Activated T-helper 1 cell treated with anti-CD3 and anti-CD28 coated beads, Interleukin-12 subunit alpha, Interleukin-12 subunit beta, Interleukin-2, Interleukin-4 antibody, amounts not matched to agents 30 ng/mL and 10 ng/mL and 1 ng/mL, durations not matched to agents 14 hours and 24 hours and 36 hours (primary cell): ENCODE measurements around the gene SLC27A2. TPM values are rescaled to one million over a fixed set of nuclear protein-coding genes. Genes with fewer than 3 reads are reported as not detected.
A peak's percentile ranks its signal among the peaks of the same experiment; 100 is the strongest.

Experiments
- DNase-seq: peaks from one replicate; pipeline ENCODE4 v3.0.0; 2021; ENCODE audit warnings: low spot score
- H3K27ac Mint-ChIP-seq: one replicate; pipeline ENCODE4 v1.8.0; 2021; ENCODE audit warnings: mild to moderate bottlenecking, mixed read lengths
- H3K27me3 Mint-ChIP-seq: one replicate; pipeline ENCODE4 v1.8.0; 2022; ENCODE audit warnings: mild to moderate bottlenecking, moderate library complexity, mixed read lengths; ENCODE audit not compliant: insufficient read depth
- H3K36me3 Mint-ChIP-seq: one replicate; pipeline ENCODE4 v1.8.0; 2021; ENCODE audit warnings: low read depth, mixed read lengths
- H3K4me1 Mint-ChIP-seq: one replicate; pipeline ENCODE4 v1.8.0; 2021; ENCODE audit warnings: low read depth, mixed read lengths
- H3K4me3 Mint-ChIP-seq: one replicate; pipeline ENCODE4 v1.8.0; 2021; ENCODE audit warnings: mild to moderate bottlenecking, moderate library complexity, mixed read lengths
- H3K9me3 Mint-ChIP-seq: one replicate; pipeline ENCODE4 v1.8.0; 2021; ENCODE audit warnings: mixed read lengths
- intact Hi-C: fragments of 100-400 bp; cut with micrococcal nuclease; formaldehyde crosslinking; loops from one replicate; pipeline ENCODE4 v1.15.1; 2024
- total RNA-seq: library from RNA; stranded (reverse); gene quantifications from 2 replicates; pipeline ENCODE4 v1.2.3, GENCODE V29; 2022

The SLC27A2 gene
- total RNA-seq, 1 donor from 2014 or later = 78.0 TPM

DNA sequence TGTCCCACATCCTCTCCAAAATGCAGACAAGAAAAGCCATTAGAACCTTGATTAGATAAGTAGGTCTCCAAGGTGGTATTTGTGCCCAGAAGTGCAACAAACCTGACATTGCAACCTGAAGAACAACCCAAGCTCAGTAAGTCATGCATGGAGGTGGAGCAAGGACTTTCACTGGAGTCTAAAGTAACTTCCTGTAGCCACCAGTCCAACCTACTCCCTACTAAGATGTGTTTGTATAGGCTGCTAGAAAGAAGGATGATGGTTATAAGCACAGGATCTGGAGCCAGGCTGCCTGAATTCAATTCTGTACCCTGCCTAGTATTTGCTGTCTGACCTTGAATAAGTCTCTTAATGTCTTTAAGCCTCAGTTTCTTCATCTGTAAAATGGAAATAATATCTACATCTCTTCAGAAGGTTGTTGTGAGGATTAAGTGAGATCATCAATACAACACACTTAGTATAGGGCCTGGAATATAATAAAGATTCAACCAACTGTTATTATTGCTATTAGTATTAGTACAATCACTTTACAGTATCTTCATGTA is 51.3 kb downstream of the SLC27A2 start:
- Mint-ChIP-seq H3K27me3 (no peaks in the 10 kb centered on the region), H3K27ac (no peak overlapping the region), H3K36me3 (peaks cover 45% of the 10 kb centered on the region), H3K4me1 (peaks cover 4% of the 10 kb centered on the region), H3K9me3 (no peaks in the 10 kb centered on the region), H3K4me3 (no peak overlapping the region)
- intact Hi-C loops = no loop called here
- DNase-seq = no peak

DNA sequence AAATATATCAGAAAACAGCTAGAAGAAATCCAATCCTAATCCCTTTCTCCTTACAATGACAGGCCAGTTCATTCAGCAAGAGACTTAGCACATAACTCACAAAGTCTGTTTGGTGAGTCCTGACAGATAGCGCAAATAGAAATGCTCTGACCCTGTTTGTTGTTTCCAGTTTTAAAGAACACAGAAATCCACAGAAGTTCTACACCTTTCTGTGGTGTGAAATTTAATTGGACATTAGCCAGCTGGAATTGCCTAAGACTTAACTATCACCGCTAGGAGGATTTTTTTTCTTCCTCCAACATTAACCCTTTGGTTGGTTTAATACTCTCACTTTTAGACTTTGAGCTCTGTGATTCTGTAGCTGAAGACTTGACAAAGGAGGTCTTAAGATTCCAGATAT is 52.8 kb downstream of the SLC27A2 start:
- intact Hi-C loops = loop anchor here (5.0 kb wide), 1 partner anchor 37 kb away; no protein-coding TSS in a partner anchor
- Mint-ChIP-seq H3K27ac (no peak overlapping the region), H3K4me1 (peaks cover 6% of the 10 kb centered on the region)

DNA sequence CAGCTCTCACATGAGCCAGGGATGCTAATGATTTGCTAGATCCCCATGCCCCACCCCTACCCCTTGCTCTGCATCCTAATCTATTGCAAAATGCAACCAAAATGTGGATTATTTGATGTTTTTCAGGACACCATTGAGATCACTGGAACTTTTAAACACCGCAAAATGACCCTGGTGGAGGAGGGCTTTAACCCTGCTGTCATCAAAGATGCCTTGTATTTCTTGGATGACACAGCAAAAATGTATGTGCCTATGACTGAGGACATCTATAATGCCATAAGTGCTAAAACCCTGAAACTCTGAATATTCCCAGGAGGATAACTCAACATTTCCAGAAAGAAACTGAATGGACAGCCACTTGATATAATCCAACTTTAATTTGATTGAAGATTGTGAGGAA is 53.8 kb downstream of the SLC27A2 start:
- intact Hi-C loops = loop anchor here (5.0 kb wide), 1 partner anchor 38 kb away; no protein-coding TSS in a partner anchor
- H3K27ac Mint-ChIP-seq = no peak overlapping the region
- H3K27me3 Mint-ChIP-seq = no peaks in the 10 kb centered on the region
- H3K4me3 Mint-ChIP-seq = no peak overlapping the region
- peaks cover 32% of the 10 kb centered on the region for H3K36me3 Mint-ChIP-seq
- no peak for DNase-seq
- peaks cover 7% of the 10 kb centered on the region for H3K4me1 Mint-ChIP-seq
- no peaks in the 10 kb centered on the region for H3K9me3 Mint-ChIP-seq

More for the DNA sequence above, 52.8 kb downstream of the SLC27A2 start:
- Mint-ChIP-seq H3K27me3 (no peaks in the 10 kb centered on the region), H3K36me3 (peaks cover 37% of the 10 kb centered on the region), H3K9me3 (no peaks in the 10 kb centered on the region), H3K4me3 (no peak overlapping the region)
- DNase-seq = no peak

DNA sequence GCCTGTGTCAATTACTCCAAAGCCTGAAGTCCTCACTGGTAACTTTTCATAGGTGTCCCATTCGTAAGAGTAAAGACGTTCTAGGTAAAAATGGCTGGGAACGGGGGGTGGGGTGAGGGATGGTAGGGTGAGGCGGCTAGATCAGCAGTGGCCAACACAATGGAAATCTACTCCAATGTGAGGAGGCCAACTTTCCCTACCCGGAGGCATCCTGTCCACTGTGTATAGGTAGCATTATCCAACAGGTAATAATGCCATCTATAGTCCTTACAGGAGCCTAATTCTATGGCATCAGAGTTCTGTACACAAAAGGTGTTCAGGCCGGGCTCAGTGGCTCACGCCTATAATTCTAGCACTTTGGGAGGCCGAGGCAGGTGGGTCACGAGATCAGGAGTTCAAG is 54.4 kb downstream of the SLC27A2 start:
- no peak overlapping the region for H3K4me3 Mint-ChIP-seq
- H3K27ac Mint-ChIP-seq = no peak overlapping the region
- no peaks in the 10 kb centered on the region for H3K9me3 Mint-ChIP-seq
- no peak for DNase-seq
- H3K27me3 Mint-ChIP-seq = no peaks in the 10 kb centered on the region
- H3K4me1 Mint-ChIP-seq = peaks cover 13% of the 10 kb centered on the region
- intact Hi-C loops = loop anchor here (5.0 kb wide), 1 partner anchor 39 kb away; no protein-coding TSS in a partner anchor
- H3K36me3 Mint-ChIP-seq = peaks cover 34% of the 10 kb centered on the region

DNA sequence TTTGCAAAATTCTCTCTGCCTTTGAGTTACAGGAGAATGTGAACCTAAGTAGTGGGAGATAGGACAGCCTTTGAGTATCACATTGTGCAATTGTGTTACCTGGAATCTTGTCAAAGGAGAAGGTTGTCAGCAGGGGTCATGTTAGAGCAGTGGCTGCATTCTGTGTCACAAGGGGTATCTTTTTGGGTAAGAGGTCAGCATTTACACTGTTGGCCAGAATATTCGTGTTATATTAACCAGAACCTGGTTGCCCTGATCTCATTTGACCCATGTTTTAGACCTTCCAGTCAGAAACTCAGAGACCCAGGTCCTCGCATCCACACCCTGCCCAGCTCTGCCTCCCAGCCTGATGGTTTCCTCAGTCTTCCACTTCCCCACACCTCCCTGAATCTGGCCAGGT is 56.3 kb downstream of the SLC27A2 start:
- Mint-ChIP-seq H3K9me3 (no peaks in the 10 kb centered on the region), H3K27me3 (no peaks in the 10 kb centered on the region), H3K36me3 (peaks cover 41% of the 10 kb centered on the region), H3K4me1 (peaks cover 24% of the 10 kb centered on the region), H3K27ac (no peak overlapping the region), H3K4me3 (no peak overlapping the region)
- intact Hi-C loops = loop anchor here (5.0 kb wide), 1 partner anchor 41 kb away; no protein-coding TSS in a partner anchor
- no peak for DNase-seq

DNA sequence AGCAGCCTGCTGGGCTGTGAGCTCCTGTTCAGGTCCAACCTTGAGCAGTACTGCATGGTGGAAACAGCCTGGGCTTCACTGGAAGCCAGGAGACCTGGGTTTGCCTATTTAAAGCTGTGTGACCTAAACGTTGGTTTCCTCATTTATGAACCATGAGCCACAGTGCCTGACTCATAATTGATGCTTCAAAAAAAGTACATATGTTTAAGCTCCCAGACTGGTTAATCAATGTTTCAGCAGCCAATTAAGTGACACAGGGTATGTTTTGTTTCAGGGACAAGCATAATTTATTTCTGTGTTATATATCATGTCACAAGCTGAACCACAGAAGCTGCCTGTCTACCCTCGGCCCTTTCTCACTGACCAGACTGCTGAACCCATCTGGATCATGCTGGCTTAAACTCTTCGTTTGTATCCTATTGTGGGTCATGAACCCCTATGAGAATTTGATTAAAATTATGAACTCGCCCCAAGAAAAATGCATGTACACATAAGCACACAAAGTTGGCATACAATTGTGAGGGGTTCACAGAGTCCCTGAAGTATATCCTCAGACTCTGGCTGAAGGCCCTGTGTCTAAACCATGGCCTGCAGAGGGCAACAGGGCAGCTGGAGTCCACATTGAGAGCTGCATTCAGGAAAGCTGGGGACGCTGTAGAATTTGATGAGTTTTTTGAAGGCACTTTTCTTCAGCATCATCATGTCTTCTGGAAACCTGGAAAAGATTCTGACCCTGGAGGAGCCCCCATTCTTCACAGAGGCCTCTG is 59.9 kb downstream of the SLC27A2 start:
- Mint-ChIP-seq H3K4me1 (peaks cover 43% of the 10 kb centered on the region), H3K27me3 (no peaks in the 10 kb centered on the region), H3K4me3 (no peak overlapping the region), H3K27ac (peak overlapping the region; percentile 78), H3K36me3 (peaks cover 18% of the 10 kb centered on the region), H3K9me3 (no peaks in the 10 kb centered on the region)
- no peak for DNase-seq
- intact Hi-C loops = loop anchor here (5.0 kb wide), 1 partner anchor 35 kb away; no protein-coding TSS in a partner anchor

DNA sequence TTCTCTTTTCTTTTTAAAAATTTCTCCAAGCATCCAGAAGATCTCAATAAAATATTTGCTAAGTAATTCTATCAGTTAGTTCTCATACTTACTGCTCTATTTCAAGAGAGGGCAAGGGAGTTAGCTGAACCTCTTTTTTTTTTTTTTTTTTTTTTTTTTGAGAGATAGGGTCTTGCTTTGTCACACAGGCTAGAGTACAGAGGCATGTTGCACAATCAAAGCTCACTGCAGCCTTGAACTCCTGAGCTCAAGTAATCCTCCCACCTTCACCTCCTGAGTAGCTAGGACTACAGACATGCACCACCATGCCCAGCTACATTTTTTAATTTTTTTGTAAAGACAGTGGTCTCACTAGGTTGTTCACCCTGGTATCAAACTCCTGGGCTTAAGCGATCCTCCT is 62.2 kb downstream of the SLC27A2 start:
- Mint-ChIP-seq H3K36me3 (peaks cover 21% of the 10 kb centered on the region), H3K4me1 (peaks cover 59% of the 10 kb centered on the region), H3K27ac (no peak overlapping the region), H3K4me3 (no peak overlapping the region), H3K27me3 (no peaks in the 10 kb centered on the region), H3K9me3 (no peaks in the 10 kb centered on the region)
- no peak for DNase-seq
- intact Hi-C loops = loop anchor here (5.0 kb wide), 1 partner anchor 33 kb away; no protein-coding TSS in a partner anchor

DNA sequence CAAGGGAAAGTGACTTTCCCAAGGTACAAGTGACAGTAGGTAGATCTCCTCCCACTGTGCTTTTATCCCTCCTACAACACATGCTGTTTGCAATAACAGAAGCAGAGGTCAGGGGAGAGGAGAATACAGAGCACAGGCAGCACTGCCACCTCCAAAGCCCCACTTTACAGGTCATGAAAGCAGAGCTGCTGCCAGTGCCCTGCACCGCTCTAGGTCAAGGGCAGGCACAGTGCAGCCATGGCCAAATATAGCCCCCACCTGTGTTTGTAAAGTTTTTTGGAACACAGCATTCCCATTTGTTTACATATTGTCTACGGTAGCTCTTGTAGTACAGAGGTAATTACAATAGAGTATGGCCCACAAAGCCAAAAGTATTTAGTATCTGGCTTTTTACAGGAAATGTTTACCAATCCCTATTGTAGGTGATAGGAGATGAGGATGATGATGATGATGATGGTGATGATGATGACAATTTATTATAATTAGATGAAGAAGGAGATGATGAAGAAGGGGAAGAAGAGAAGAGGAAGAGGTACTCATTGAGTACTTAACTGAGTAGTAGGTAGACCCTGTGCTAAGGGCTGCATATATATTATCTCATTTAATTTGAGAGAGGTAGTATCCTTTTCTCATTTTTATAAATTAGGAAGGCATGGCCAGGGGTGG is 63.1 kb downstream of the SLC27A2 start:
- intact Hi-C loops = loop anchor here (5.0 kb wide), 5 partner anchors 32 to 662 kb away; partner anchors contain the start of gene AP4E1
- H3K27me3 Mint-ChIP-seq = no peaks in the 10 kb centered on the region
- no peak for DNase-seq
- H3K27ac Mint-ChIP-seq = peak overlapping the region; percentile 77
- H3K9me3 Mint-ChIP-seq = no peaks in the 10 kb centered on the region
- peaks cover 68% of the 10 kb centered on the region for H3K4me1 Mint-ChIP-seq
- H3K36me3 Mint-ChIP-seq = peaks cover 22% of the 10 kb centered on the region
- H3K4me3 Mint-ChIP-seq = no peak overlapping the region

DNA sequence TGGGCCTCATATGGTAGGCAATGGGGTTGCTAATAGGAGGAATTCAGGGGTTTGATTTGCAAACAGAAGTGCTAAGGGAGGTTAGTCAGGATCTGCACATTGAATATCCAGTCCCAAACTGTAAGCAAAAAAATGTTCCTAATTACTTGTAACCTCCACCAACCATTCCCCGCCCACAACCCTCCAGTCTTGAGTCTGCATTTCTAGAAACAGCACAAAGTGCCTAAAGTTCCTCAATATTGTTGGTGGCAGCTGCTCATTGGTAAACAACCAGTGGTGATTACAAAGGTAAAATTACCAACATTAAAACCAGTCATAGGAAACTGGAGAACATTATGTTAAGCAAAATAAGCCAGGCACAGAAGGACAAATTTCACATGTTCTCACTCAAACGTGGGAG is 64.6 kb downstream of the SLC27A2 start:
- intact Hi-C loops = loop anchor here (2.0 to 5.0 kb wide), 5 partner anchors 64 to 661 kb away; partner anchors contain the start of genes AP4E1 and SLC27A2
- H3K27ac Mint-ChIP-seq = peak overlapping the region; percentile 45

DNA sequence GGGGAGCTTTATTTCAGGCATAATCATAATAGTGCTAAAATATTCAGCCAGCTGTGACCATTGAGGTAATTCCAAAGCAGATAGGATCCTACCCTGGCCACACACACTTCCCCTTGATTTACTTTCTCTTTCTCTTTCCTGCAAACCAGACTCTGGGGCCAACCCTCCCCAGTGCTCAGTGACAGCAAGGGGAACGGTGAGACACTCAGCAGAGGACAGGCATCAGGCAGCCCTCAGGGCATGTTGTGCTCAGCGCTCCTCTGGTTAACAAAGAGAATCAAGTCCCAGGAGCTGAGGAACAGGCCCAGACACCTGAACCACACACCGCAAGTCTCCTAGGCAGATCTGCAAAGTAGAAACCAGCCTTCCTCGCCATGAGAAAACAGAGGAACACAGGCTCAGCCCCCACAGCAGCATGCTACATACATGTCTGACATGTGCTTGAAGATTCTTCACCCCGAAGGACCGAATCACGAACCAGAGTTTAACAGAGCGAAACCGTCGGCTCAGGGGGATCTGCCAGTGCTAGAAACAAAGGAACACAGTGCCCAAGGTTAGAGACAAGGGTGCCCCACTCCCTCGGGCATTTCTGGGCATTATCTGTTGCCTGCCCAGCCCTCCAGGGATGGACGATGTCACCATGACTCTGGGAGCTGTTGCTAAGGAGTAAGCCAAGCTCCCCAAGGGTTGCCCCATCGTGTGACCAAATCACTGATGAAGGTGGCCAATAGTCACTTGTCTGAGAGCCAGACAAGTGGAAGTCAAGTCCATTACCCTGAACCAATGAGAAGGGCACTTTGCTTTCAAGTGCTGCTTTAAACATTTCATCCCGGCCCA is 66.0 kb downstream of the SLC27A2 start:
- peaks cover 65% of the 10 kb centered on the region for H3K4me1 Mint-ChIP-seq

More for the DNA sequence above, 64.6 kb downstream of the SLC27A2 start:
- peaks cover 21% of the 10 kb centered on the region for H3K36me3 Mint-ChIP-seq
- H3K9me3 Mint-ChIP-seq = no peaks in the 10 kb centered on the region
- no peak for DNase-seq
- H3K4me3 Mint-ChIP-seq = no peak overlapping the region
- H3K4me1 Mint-ChIP-seq = peaks cover 69% of the 10 kb centered on the region
- H3K27me3 Mint-ChIP-seq = no peaks in the 10 kb centered on the region

DNA sequence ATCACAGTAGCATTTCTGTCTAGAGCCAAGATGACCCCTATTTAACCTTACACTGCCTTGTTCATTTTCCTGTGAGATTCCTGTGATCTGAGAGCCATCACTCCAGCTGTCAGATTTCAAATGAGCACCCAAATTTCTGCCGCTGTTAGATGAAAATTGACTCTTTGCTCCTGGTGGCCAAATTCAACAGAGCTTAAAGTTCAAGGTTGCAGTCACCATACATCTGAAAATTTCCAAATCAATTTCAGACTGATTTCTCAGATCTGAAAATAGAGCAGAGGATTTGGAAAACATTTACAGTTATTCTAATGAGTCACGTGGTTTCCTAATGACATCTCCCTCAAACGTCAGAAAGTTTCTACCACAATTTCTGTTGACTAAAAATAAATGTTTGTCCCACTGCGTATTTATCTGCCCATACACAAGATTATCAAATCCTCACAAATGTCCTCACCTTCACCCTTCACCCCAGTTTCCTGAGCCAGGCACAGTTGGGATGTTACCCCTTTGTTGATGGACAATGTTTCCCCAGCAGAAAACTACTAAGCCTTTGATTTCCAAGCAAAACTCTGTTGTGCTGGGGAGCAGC is 67.1 kb downstream of the SLC27A2 start:
- Mint-ChIP-seq H3K4me3 (peak overlapping the region; percentile 67), H3K27ac (peak overlapping the region; percentile 97), H3K27me3 (no peaks in the 10 kb centered on the region), H3K9me3 (no peaks in the 10 kb centered on the region), H3K4me1 (peaks cover 65% of the 10 kb centered on the region), H3K36me3 (peaks cover 14% of the 10 kb centered on the region)
- DNase-seq = no peak
- intact Hi-C loops = loop anchor here (1.0 to 5.0 kb wide), 6 partner anchors 11 to 658 kb away; partner anchors contain the start of gene AP4E1

More for the DNA sequence above, 66.0 kb downstream of the SLC27A2 start:
- peak; percentile 59 for DNase-seq
- H3K9me3 Mint-ChIP-seq = no peaks in the 10 kb centered on the region
- H3K27ac Mint-ChIP-seq = peak overlapping the region; percentile 97
- peaks cover 14% of the 10 kb centered on the region for H3K36me3 Mint-ChIP-seq
- no peaks in the 10 kb centered on the region for H3K27me3 Mint-ChIP-seq
- H3K4me3 Mint-ChIP-seq = peak overlapping the region; percentile 67
- intact Hi-C loops = loop anchor here (1.0 to 5.0 kb wide), 6 partner anchors 64 to 659 kb away; partner anchors contain the start of genes AP4E1 and SLC27A2

DNA sequence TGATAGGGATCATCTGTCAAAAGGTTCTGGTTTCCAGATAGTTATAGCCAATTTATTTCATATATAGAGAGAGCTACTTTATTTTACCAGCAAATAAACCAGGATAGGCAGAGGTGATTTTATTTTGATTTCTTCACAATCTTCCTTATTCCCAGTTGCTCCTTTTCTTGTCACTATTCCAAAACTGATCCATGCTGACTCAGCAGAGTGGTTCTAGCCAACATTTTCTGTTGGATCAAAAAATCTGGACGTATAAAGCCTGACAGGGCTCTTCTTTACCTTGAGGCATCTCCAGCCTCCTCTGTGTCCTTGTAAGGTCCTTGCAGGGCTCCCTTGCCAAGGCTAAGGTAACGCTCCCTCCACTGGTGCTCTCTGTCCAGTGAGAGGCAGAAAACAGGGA is 67.7 kb downstream of the SLC27A2 start:
- Mint-ChIP-seq H3K9me3 (no peaks in the 10 kb centered on the region), H3K27ac (peak overlapping the region; percentile 97), H3K4me1 (peaks cover 62% of the 10 kb centered on the region), H3K36me3 (peaks cover 12% of the 10 kb centered on the region), H3K27me3 (no peaks in the 10 kb centered on the region), H3K4me3 (no peak overlapping the region)
- DNase-seq = no peak
- intact Hi-C loops = loop anchor here (1.0 to 5.0 kb wide), 5 partner anchors 11 to 658 kb away; partner anchors contain the start of gene AP4E1
